Brain microvascular endothelial cell (primary cell): ENCODE data around the gene MST1R.

ENCODE experiments used
- DNase-seq: peaks from one replicate; pipeline ENCODE4 v3.0.0-alpha.2; 2020
- H3K27ac ChIP-seq: fragments of 250-450 bp; sonication (Bioruptor Pico); 2 replicates; pipeline ENCODE4 v1.5.1; 2020; ENCODE audit warnings: mild to moderate bottlenecking, moderate library complexity
- H3K27me3 ChIP-seq: fragments of 250-450 bp; sonication (Bioruptor Pico); replicated peaks from 2 replicates; pipeline ENCODE4 v1.5.1; 2020; ENCODE audit warnings: mild to moderate bottlenecking
- H3K36me3 ChIP-seq: fragments of 250-450 bp; sonication (Bioruptor Pico); replicated peaks from 2 replicates; pipeline ENCODE4 v1.5.1; 2020; ENCODE audit warnings: mild to moderate bottlenecking
- H3K4me3 ChIP-seq: 2 replicates; pipeline ENCODE4 v1.5.1; 2011; ENCODE audit warnings: low read depth, mild to moderate bottlenecking, control low read depth, low read length, moderate library complexity
- in situ Hi-C: cut with HindIII; loops from 2 replicates; pipeline ENCODE4 v1.10.0; 2017; ENCODE audit warnings: low sequenced_read_pairs, low pct_ligation_motif_present
- TF ChIP-seq, protein P1 (sequence below): IDR thresholded peaks from 2 replicates; pipeline ENCODE4 v1.5.1; 2011; ENCODE audit warnings: low read depth, mild to moderate bottlenecking, moderate library complexity, low read length, control low read depth, inconsistent platforms; ENCODE audit errors: missing control alignments

MST1R gene

DNA sequence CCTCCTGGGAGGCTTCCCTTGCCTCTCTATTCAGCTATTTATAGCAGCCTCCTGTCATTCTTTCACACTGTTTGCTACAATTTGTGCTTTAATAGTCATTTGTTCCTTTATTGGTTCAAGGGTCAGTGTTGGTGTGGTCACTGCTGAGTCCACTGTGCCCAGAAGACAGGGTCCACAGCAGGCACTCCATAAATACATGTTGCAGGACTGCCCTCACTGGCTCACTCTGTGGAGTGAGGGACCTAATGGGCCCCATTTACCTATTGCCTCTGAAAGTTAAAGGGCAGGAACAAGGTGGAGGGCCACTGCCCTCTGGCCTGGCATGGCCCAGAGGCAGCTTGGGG is 16.8 kb downstream of the MST1R start:
- DNase-seq, result no peak
- Histone ChIP-seq H3K36me3 (no peaks in the 10 kb centered on the region), H3K4me3 (no peak overlapping the region), H3K27ac (no peak overlapping the region), H3K27me3 (peaks cover 1% of the 10 kb centered on the region)
- in situ Hi-C loops, result no loop called here
- TF ChIP-seq, protein P1, sequence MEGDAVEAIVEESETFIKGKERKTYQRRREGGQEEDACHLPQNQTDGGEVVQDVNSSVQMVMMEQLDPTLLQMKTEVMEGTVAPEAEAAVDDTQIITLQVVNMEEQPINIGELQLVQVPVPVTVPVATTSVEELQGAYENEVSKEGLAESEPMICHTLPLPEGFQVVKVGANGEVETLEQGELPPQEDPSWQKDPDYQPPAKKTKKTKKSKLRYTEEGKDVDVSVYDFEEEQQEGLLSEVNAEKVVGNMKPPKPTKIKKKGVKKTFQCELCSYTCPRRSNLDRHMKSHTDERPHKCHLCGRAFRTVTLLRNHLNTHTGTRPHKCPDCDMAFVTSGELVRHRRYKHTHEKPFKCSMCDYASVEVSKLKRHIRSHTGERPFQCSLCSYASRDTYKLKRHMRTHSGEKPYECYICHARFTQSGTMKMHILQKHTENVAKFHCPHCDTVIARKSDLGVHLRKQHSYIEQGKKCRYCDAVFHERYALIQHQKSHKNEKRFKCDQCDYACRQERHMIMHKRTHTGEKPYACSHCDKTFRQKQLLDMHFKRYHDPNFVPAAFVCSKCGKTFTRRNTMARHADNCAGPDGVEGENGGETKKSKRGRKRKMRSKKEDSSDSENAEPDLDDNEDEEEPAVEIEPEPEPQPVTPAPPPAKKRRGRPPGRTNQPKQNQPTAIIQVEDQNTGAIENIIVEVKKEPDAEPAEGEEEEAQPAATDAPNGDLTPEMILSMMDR, result no peak

DNA sequence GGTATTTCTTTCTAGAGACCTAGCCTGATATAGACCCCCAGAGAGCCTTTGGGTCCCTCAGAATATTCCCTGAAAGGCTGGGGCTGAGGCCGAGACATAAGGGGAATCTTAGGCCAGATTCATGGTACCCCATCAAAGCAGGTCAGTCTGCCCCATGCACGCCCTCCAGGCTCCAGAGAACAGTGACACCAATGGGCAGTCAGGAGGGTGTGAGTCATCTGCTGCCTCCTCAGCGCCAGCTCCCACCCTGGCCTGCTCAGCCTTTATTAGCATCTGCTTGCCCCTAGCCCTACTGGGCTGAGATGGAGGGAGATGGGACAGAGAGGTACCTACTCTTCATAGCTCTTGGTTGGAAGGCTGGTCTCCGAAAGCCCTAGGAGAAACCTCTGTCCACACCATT is 19.7 kb downstream of the MST1R start:
- Histone ChIP-seq H3K36me3 (no peaks in the 10 kb centered on the region), H3K27me3 (peaks cover 4% of the 10 kb centered on the region), H3K4me3 (no peak overlapping the region), H3K27ac (no peak overlapping the region)
- in situ Hi-C loops, result no loop called here
- TF ChIP-seq, protein P1, result no peak
- no peak for DNase-seq

DNA sequence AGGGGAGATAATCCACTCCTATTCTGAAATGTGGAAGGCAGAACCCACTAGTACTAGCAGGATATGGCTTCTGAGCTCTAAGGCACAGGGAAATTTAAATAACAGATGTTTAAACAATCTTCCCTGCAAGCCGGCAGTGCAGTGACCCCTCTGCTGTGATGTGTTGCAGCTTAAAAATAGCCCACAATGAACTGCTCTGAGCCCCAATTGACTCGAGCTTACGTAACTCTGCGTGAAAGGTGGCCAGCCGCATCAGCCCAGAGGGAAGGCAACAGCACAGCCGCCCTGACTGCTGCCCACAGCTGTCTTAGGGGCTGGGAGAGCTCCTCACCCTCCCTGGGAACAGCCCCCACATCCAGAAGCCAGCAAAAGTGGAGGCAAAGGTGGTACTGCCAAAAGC is 21.5 kb downstream of the MST1R start:
- no peak for DNase-seq
- in situ Hi-C loops, result no loop called here
- Histone ChIP-seq H3K36me3 (no peaks in the 10 kb centered on the region), H3K27me3 (peaks cover 4% of the 10 kb centered on the region), H3K27ac (no peak overlapping the region), H3K4me3 (no peak overlapping the region)
- TF ChIP-seq, protein P1, result no peak

DNA sequence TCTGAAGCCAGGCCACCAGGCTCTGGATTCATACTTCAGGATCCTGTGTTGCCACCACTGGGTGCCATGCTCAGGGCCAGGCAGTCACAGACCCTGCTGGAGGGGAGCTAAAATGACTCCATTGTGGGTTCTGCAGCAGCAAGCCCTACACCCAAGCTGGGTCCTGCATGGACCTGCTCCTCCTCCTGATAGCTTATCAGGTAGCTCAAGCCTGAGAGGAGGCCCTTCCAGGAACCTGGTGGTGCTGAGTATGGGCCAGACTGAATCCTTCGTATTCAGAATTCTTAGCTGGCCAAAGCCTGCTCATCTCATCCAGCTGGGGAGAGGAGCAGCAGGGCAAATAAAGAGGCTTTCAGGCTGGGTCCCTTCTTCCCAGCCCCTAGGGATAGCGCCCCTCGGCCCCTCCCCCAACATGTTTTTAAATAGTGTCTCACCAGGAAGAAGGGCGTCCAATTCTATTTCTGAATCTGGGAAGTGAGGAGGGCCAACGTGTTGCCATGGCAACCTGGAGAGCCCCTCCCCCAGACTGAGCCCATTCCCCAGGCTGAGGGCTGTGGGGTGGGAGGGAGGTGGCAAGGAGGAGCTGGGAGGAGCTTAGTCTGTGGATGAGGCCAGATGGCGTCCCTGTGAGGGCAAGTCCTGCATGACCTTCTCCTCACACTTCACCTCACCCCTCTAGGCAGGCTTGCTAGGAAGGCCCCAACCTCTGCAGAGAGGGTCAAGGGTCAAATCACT is 22.9 kb downstream of the MST1R start:
- H3K27me3 ChIP-seq, result peaks cover 4% of the 10 kb centered on the region
- no peak for DNase-seq
- H3K27ac ChIP-seq, result no peak overlapping the region
- no peak overlapping the region for H3K4me3 ChIP-seq
- in situ Hi-C loops, result no loop called here
- H3K36me3 ChIP-seq, result no peaks in the 10 kb centered on the region
- TF ChIP-seq, protein P1, result no peak

DNA sequence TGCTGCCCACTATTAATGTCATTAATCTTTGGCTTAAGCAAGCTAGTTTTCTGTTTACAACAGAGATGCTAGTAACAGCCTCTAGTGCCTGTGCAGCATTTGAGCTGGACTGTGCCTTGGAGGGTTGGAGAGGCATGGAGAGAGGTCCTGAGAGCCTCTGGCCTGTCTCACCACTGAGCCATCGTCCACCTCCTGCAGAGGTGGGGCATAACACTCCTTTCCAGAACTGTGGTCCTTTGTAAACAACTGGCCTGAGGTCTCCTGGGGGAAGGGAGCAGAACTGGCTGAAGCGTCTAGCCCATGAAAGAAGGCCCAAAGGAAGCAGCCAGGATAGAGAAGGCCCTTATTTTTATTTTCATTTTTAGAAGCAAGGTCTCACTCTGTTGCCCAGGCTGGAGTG is 24.0 kb downstream of the MST1R start:
- in situ Hi-C loops, result no loop called here
- no peak overlapping the region for H3K27ac ChIP-seq
- H3K4me3 ChIP-seq, result no peak overlapping the region
- peaks cover 4% of the 10 kb centered on the region for H3K27me3 ChIP-seq
- no peak for DNase-seq
- TF ChIP-seq, protein P1, result no peak
- no peaks in the 10 kb centered on the region for H3K36me3 ChIP-seq

DNA sequence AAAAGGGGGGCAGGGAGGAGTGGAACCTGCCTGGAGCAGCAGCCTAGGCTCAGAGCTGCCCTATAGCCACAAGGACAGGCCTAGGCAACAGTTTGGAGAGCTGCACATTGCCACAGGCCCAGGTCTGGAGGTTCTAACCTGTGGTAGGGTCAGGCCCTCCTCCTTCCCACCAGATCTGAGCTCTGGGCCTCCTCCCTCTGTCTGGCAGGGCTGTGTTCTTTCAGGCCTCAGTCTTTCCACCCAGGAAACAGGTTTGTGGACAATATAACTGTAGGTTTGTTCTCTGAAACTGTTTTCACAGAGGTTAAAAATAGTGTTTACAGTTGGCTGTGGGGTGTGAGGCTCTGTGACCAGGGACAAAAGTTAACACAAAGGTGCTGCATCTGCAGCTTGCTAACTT is 25.0 kb downstream of the MST1R start:
- TF ChIP-seq, protein P1, result no peak
- peaks cover 4% of the 10 kb centered on the region for H3K27me3 ChIP-seq
- no peak overlapping the region for H3K4me3 ChIP-seq
- no peaks in the 10 kb centered on the region for H3K36me3 ChIP-seq
- DNase-seq, result no peak
- no peak overlapping the region for H3K27ac ChIP-seq
- in situ Hi-C loops, result no loop called here
